WTC11 (cell line): ENCODE results near the gene PTER. TPM values are rescaled to one million over a fixed set of nuclear protein-coding genes. Genes with fewer than 3 reads are reported as not detected.
A peak's percentile ranks its signal among the peaks of the same experiment; 100 is the strongest.

ENCODE experiments used
- ATAC-seq: fragments of 200-7000 bp; cut with Tn5 transposase; 2 replicates; pipeline ENCODE4 v1.10.0; 2021; ENCODE audit warnings: mild to moderate bottlenecking, moderate library complexity
- CTCF ChIA-PET: fragments of 300-600 bp; sonication (Branson Sonifier 250); formaldehyde crosslinking; loops from one replicate; lab custom pipeline; 2021; ENCODE audit warnings: antibody characterized with exemption; lab: Charles Lee
- POLR2A ChIA-PET: fragments of 350-600 bp; sonication (Branson Sonifier 250); formaldehyde crosslinking; loops from one replicate; lab custom pipeline; 2021; ENCODE audit warnings: antibody characterized with exemption; lab: Charles Lee
- DNase-seq: peaks from one replicate; pipeline ENCODE4 v3.0.0; 2021; ENCODE audit warnings: low spot score
- H3K27ac Mint-ChIP-seq: 2 replicates; pipeline ENCODE4 v1.8.0; 2021; ENCODE audit warnings: mixed read lengths
- H3K27me3 Mint-ChIP-seq: 2 replicates; pipeline ENCODE4 v1.8.0; 2021; ENCODE audit warnings: low read depth, mild to moderate bottlenecking, moderate library complexity, mixed read lengths
- H3K36me3 Mint-ChIP-seq: 2 replicates; pipeline ENCODE4 v1.8.0; 2021; ENCODE audit warnings: mixed read lengths
- H3K4me1 Mint-ChIP-seq: 2 replicates; pipeline ENCODE4 v1.8.0; 2022; ENCODE audit warnings: mixed read lengths
- H3K4me3 Mint-ChIP-seq: 2 replicates; pipeline ENCODE4 v1.8.0; 2021; ENCODE audit warnings: mild to moderate bottlenecking, moderate library complexity, mixed read lengths
- H3K9me3 Mint-ChIP-seq: 2 replicates; pipeline ENCODE4 v1.8.0; 2021; ENCODE audit warnings: mixed read lengths
- CBFB ChIP-seq: sonication (generic); formaldehyde crosslinking; IDR thresholded peaks from 2 replicates; pipeline ENCODE4 v1.8.1; 2022; ENCODE audit warnings: mild to moderate bottlenecking, low read depth, missing genetic modification reagents
- CREB1 ChIP-seq: sonication (generic); formaldehyde crosslinking; IDR thresholded peaks from 2 replicates; pipeline ENCODE4 v1.8.0; 2023; ENCODE audit warnings: mild to moderate bottlenecking, missing genetic modification reagents
- EMX1 ChIP-seq: fragments of 250-450 bp; sonication (Bioruptor Pico); IDR thresholded peaks from 2 replicates; pipeline ENCODE4 v1.8.0; 2021; ENCODE audit warnings: mild to moderate bottlenecking
- ESRRA ChIP-seq: sonication (generic); formaldehyde crosslinking; IDR thresholded peaks from 2 replicates; pipeline ENCODE4 v1.8.1; 2022; ENCODE audit warnings: mild to moderate bottlenecking, missing genetic modification reagents, borderline replicate concordance
- FOXJ3 ChIP-seq: sonication (generic); formaldehyde crosslinking; IDR thresholded peaks from 2 replicates; pipeline ENCODE4 v1.9.0; 2021; ENCODE audit warnings: missing genetic modification reagents, mild to moderate bottlenecking, borderline replicate concordance
- FOXP1 ChIP-seq: sonication (generic); formaldehyde crosslinking; IDR thresholded peaks from 2 replicates; pipeline ENCODE4 v1.8.0; 2022; ENCODE audit warnings: missing genetic modification reagents, mild to moderate bottlenecking, moderate library complexity, borderline replicate concordance
- GABPB1 ChIP-seq: sonication (generic); formaldehyde crosslinking; IDR thresholded peaks from 2 replicates; pipeline ENCODE4 v1.8.1; 2023; ENCODE audit warnings: mild to moderate bottlenecking, missing genetic modification reagents
- HMGA2 ChIP-seq: fragments of 250-450 bp; sonication (Bioruptor Pico); IDR thresholded peaks from 2 replicates; pipeline ENCODE4 v1.4.0; 2021; ENCODE audit warnings: mild to moderate bottlenecking, moderate library complexity
- JUN ChIP-seq: sonication (generic); formaldehyde crosslinking; IDR thresholded peaks from 2 replicates; pipeline ENCODE4 v1.8.0; 2023; ENCODE audit warnings: mild to moderate bottlenecking, missing genetic modification reagents
- KAT7 ChIP-seq: sonication (generic); formaldehyde crosslinking; IDR thresholded peaks from 2 replicates; pipeline ENCODE4 v1.8.1; 2023; ENCODE audit warnings: missing genetic modification reagents, mild to moderate bottlenecking, borderline replicate concordance
- MYBL2 ChIP-seq: sonication (generic); formaldehyde crosslinking; IDR thresholded peaks from 2 replicates; pipeline ENCODE4 v1.8.1; 2023; ENCODE audit warnings: mild to moderate bottlenecking, moderate library complexity, missing genetic modification reagents
- NFATC4 ChIP-seq: fragments of 250-450 bp; sonication (Bioruptor Pico); IDR thresholded peaks from 2 replicates; pipeline ENCODE4 v1.9.0; 2021; ENCODE audit warnings: mild to moderate bottlenecking
- NFE2L1 ChIP-seq: sonication (generic); formaldehyde crosslinking; IDR thresholded peaks from 2 replicates; pipeline ENCODE4 v1.8.1; 2023; ENCODE audit warnings: missing genetic modification reagents
- NR3C1 ChIP-seq: sonication (generic); formaldehyde crosslinking; conservative IDR thresholded peaks from 2 replicates; pipeline ENCODE4 v1.8.1; 2023; ENCODE audit warnings: low read depth, mild to moderate bottlenecking, missing genetic modification reagents
- SOX15 ChIP-seq: fragments of 250-450 bp; sonication (Bioruptor Pico); IDR thresholded peaks from 2 replicates; pipeline ENCODE4 v1.9.0; 2021; ENCODE audit warnings: mild to moderate bottlenecking
- SP1 ChIP-seq: sonication (generic); formaldehyde crosslinking; conservative IDR thresholded peaks from 2 replicates; pipeline ENCODE4 v1.8.1; 2022; ENCODE audit warnings: missing genetic modification reagents
- TCF7 ChIP-seq: sonication (generic); formaldehyde crosslinking; IDR thresholded peaks from 2 replicates; pipeline ENCODE4 v1.8.0; 2022; ENCODE audit warnings: mild to moderate bottlenecking, low read depth, missing genetic modification reagents, moderate library complexity
- TP53 ChIP-seq: sonication (generic); formaldehyde crosslinking; IDR thresholded peaks from 2 replicates; pipeline ENCODE4 v1.8.1; 2023; ENCODE audit warnings: mild to moderate bottlenecking, missing genetic modification reagents
- total RNA-seq: library from RNA; stranded (reverse); gene quantifications from 3 replicates; pipeline ENCODE4 v1.2.3, GENCODE V29; 2021
- TF ChIP-seq, protein P1 (sequence below): fragments of 250-450 bp; sonication (Bioruptor Pico); IDR thresholded peaks from 2 replicates; pipeline ENCODE4 v1.9.0; 2021; ENCODE audit warnings: mild to moderate bottlenecking
- TF ChIP-seq, protein P2 (sequence below): sonication (generic); formaldehyde crosslinking; IDR thresholded peaks from 2 replicates; pipeline ENCODE4 v1.8.1; 2023; ENCODE audit warnings: mild to moderate bottlenecking, missing genetic modification reagents
- TF ChIP-seq, protein P3 (sequence below): sonication (generic); formaldehyde crosslinking; IDR thresholded peaks from 2 replicates; pipeline ENCODE4 v1.8.1; 2022; ENCODE audit warnings: missing genetic modification reagents, borderline replicate concordance
- TF ChIP-seq, protein P4 (sequence below): sonication (generic); formaldehyde crosslinking; IDR thresholded peaks from 2 replicates; pipeline ENCODE4 v1.8.1; 2022; ENCODE audit warnings: mild to moderate bottlenecking, moderate library complexity, missing genetic modification reagents
- TF ChIP-seq, protein P5 (sequence below): fragments of 250-450 bp; sonication (Bioruptor Pico); IDR thresholded peaks from 2 replicates; pipeline ENCODE4 v2.1.2; 2022; ENCODE audit warnings: mild to moderate bottlenecking, moderate library complexity

PTER gene
- total RNA-seq, 1 experiment from 2014 or later: 7.4 TPM

DNA sequence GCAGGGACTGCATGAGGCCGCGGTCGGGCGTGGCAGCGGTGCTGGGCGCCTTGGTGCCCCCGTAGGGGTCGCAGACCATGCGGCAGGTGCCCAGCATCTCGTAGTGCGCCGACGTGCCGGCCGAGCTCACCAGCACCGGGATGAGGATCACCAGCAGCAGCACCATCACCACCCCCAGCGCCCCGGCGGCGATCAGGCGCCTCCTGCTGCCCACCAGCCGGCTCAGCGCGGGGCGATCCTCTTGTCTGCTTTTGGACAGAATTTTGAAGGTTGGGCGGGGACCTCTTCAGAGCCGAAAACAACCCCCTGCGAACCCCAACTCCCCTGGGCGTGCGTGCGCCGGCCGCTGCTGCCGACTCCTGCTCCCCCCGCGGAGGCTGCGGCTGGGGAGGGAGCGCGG is 84.1 kb downstream of the PTER start:
- ATAC-seq: peak; percentile 52
- POLR2A ChIA-PET: no interaction called here

DNA sequence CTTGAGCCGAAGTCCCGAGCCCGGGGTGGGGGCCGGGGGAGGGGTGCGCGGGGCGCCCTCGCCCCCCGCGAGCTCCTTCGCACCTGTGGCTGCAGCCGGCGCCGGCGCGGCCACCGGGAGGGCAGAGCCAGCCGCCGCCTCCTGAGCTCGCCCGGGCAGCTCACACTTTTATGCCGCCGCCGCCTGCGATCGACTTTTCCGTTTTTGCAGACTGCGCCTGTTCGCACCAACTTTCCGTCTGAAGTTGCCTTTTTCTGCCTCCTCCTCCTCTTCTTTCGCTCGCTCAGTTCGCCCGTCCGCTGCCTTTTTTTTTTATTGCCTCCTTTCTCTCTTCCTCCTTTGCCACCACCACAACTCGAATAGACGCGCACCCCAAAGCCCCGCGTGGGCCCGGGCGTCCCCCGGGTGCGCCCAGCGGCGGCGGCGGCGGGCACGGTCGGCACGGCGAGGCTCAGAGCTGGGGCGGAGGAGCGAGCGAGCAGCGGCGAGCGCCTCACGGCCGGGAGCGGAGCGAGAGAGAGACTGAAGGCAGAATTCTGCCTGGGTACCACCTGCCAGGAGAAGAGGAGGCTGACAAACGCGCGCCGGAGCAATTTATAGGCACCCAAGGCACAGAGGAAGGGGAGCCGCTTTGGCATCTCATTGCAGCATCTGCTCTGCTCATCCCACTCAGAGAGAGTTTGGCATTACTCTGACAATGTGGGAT is 84.7 kb downstream of the PTER start, which contains the start of gene C1QL3:
Gene C1QL3 (minus strand): TSS at position 569 of the 706 bp plus-strand sequence. CDS start 814 bp downstream, outside the sequence.
- DNase-seq (peak; percentile 60), ATAC-seq (peak; percentile 48)
- H3K4me1 Mint-ChIP-seq: peaks cover 25% of the 10 kb centered on the region
- 0 out of 2 replicates have a peak, but pooled peaks have one; percentile 32 for TF ChIP-seq FOXP1 (CRISPR knock-in tag)
- TF ChIP-seq GABPB1 (CRISPR knock-in tag): no peak
- no peak for TF ChIP-seq TCF7
- H3K27me3 Mint-ChIP-seq: peaks cover 54% of the 10 kb centered on the region
- H3K27ac Mint-ChIP-seq: no peak within 1 kb of the TSS
- peak within 1 kb of the TSS; percentile 70 for H3K4me3 Mint-ChIP-seq
- ChIA-PET CTCF (interaction anchor here (0.7 to 4.4 kb wide), 6 partner anchors 25 to 619 kb away, joined by 3 to 22 read pairs (median 4); no protein-coding TSS in a partner anchor), POLR2A (no interaction called here)
- H3K36me3 Mint-ChIP-seq: no peaks in the 10 kb centered on the region
- H3K9me3 Mint-ChIP-seq: no peaks in the 10 kb centered on the region

More for the DNA sequence above, 84.1 kb downstream of the PTER start:
- Mint-ChIP-seq H3K27ac (no peak overlapping the region), H3K9me3 (no peaks in the 10 kb centered on the region), H3K4me1 (peaks cover 25% of the 10 kb centered on the region), H3K36me3 (no peaks in the 10 kb centered on the region), H3K27me3 (peaks cover 54% of the 10 kb centered on the region), H3K4me3 (peak overlapping the region; percentile 57)
- DNase-seq: peak; percentile 66
- CTCF ChIA-PET: interaction anchor here (0.5 to 4.4 kb wide), 7 partner anchors 25 to 781 kb away, joined by 3 to 22 read pairs (median 4); no protein-coding TSS in a partner anchor
- TF ChIP-seq NFE2L1 (CRISPR knock-in tag) (no peak), SOX15 (no peak), NR3C1 (CRISPR knock-in tag) (no peak), CREB1 (CRISPR knock-in tag) (no peak), TP53 (no peak), CBFB (CRISPR knock-in tag) (no peak), MYBL2 (CRISPR knock-in tag) (no peak), EMX1 (CRISPR knock-in tag) (no peak), JUN (CRISPR knock-in tag) (no peak)
- TF ChIP-seq, protein P1, sequence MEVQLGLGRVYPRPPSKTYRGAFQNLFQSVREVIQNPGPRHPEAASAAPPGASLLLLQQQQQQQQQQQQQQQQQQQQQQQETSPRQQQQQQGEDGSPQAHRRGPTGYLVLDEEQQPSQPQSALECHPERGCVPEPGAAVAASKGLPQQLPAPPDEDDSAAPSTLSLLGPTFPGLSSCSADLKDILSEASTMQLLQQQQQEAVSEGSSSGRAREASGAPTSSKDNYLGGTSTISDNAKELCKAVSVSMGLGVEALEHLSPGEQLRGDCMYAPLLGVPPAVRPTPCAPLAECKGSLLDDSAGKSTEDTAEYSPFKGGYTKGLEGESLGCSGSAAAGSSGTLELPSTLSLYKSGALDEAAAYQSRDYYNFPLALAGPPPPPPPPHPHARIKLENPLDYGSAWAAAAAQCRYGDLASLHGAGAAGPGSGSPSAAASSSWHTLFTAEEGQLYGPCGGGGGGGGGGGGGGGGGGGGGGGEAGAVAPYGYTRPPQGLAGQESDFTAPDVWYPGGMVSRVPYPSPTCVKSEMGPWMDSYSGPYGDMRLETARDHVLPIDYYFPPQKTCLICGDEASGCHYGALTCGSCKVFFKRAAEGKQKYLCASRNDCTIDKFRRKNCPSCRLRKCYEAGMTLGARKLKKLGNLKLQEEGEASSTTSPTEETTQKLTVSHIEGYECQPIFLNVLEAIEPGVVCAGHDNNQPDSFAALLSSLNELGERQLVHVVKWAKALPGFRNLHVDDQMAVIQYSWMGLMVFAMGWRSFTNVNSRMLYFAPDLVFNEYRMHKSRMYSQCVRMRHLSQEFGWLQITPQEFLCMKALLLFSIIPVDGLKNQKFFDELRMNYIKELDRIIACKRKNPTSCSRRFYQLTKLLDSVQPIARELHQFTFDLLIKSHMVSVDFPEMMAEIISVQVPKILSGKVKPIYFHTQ (CRISPR knock-in tag): no peak
- TF ChIP-seq, protein P2, sequence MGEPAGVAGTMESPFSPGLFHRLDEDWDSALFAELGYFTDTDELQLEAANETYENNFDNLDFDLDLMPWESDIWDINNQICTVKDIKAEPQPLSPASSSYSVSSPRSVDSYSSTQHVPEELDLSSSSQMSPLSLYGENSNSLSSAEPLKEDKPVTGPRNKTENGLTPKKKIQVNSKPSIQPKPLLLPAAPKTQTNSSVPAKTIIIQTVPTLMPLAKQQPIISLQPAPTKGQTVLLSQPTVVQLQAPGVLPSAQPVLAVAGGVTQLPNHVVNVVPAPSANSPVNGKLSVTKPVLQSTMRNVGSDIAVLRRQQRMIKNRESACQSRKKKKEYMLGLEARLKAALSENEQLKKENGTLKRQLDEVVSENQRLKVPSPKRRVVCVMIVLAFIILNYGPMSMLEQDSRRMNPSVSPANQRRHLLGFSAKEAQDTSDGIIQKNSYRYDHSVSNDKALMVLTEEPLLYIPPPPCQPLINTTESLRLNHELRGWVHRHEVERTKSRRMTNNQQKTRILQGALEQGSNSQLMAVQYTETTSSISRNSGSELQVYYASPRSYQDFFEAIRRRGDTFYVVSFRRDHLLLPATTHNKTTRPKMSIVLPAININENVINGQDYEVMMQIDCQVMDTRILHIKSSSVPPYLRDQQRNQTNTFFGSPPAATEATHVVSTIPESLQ (CRISPR knock-in tag): no peak
- TF ChIP-seq, protein P3, sequence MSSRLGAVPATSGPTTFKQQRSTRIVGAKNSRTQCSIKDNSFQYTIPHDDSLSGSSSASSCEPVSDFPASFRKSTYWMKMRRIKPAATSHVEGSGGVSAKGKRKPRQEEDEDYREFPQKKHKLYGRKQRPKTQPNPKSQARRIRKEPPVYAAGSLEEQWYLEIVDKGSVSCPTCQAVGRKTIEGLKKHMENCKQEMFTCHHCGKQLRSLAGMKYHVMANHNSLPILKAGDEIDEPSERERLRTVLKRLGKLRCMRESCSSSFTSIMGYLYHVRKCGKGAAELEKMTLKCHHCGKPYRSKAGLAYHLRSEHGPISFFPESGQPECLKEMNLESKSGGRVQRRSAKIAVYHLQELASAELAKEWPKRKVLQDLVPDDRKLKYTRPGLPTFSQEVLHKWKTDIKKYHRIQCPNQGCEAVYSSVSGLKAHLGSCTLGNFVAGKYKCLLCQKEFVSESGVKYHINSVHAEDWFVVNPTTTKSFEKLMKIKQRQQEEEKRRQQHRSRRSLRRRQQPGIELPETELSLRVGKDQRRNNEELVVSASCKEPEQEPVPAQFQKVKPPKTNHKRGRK: no peak
- TF ChIP-seq, all 79 proteins: peak for 0

DNA sequence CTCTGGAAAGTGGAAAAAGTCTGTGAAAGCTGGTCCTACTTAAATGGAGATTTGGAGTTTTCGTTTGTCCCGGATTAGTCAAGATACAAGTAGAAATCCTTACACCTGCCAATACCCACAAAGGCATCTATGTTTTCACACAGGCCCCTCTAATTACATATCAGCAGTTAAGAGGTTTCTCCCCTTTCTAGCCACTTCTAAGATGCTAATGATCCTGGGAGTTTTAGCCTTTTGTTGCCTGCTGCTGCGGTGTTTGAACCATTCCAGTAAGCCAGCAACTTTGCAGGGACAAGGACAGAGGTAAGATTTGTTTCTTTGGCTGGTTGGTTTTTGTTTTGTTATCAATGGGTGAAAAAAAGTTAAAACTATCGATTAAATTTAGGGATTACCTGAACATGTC is 90.6 kb downstream of the PTER start:
- CTCF ChIA-PET: no interaction called here
- H3K4me3 Mint-ChIP-seq: no peak overlapping the region
- TF ChIP-seq CBFB (CRISPR knock-in tag) (no peak), ESRRA (CRISPR knock-in tag) (no peak), FOXJ3 (CRISPR knock-in tag) (no peak), KAT7 (CRISPR knock-in tag) (no peak), SP1 (CRISPR knock-in tag) (no peak), CREB1 (CRISPR knock-in tag) (no peak), GABPB1 (CRISPR knock-in tag) (no peak), NFATC4 (CRISPR knock-in tag) (no peak), HMGA2 (CRISPR knock-in tag) (no peak)
- TF ChIP-seq, protein P4, sequence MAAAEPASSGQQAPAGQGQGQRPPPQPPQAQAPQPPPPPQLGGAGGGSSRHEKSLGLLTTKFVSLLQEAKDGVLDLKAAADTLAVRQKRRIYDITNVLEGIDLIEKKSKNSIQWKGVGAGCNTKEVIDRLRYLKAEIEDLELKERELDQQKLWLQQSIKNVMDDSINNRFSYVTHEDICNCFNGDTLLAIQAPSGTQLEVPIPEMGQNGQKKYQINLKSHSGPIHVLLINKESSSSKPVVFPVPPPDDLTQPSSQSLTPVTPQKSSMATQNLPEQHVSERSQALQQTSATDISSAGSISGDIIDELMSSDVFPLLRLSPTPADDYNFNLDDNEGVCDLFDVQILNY (CRISPR knock-in tag): no peak
- TF ChIP-seq, protein P5, sequence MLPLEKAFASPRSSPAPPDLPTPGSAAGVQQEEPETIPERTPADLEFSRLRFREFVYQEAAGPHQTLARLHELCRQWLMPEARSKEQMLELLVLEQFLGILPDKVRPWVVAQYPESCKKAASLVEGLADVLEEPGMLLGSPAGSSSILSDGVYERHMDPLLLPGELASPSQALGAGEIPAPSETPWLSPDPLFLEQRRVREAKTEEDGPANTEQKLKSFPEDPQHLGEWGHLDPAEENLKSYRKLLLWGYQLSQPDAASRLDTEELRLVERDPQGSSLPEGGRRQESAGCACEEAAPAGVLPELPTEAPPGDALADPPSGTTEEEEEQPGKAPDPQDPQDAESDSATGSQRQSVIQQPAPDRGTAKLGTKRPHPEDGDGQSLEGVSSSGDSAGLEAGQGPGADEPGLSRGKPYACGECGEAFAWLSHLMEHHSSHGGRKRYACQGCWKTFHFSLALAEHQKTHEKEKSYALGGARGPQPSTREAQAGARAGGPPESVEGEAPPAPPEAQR (CRISPR knock-in tag): no peak

More for the DNA sequence above, 90.6 kb downstream of the PTER start:
- Mint-ChIP-seq H3K9me3 (no peaks in the 10 kb centered on the region), H3K27me3 (peaks cover 24% of the 10 kb centered on the region), H3K27ac (no peak overlapping the region), H3K4me1 (peaks cover 20% of the 10 kb centered on the region), H3K36me3 (no peaks in the 10 kb centered on the region)
- POLR2A ChIA-PET: no interaction called here
- DNase-seq (no peak), ATAC-seq (peak; percentile 73)
